IMR-90 (cell line): ENCODE measurements around the gene NT5DC1. TPM values are rescaled to one million over a fixed set of nuclear protein-coding genes. Genes with fewer than 3 reads are reported as not detected.
A peak's percentile ranks its signal among the peaks of the same experiment; 100 is the strongest.

Source experiments
- ATAC-seq: fragments of 200-7000 bp; cut with Tn5 transposase; 2 replicates; pipeline ENCODE4 v1.9.1; 2020; ENCODE audit warnings: low read depth, mild to moderate bottlenecking, moderate library complexity
- BruUV-seq: library from RNA; stranded (reverse); fragments of 400-500 nt; replicated peaks from 2 replicates; lab custom pipeline; 2021; lab: Mats Ljungman, UMichigan
- CTCF ChIA-PET: fragments of 300-600 bp; formaldehyde crosslinking; extraction: SDS; loops from one replicate; lab custom pipeline; 2021; ENCODE audit warnings: antibody characterized with exemption; lab: Yijun Ruan, JAX
- POLR2A ChIA-PET: fragments of 300-600 bp; sonication (Branson Sonifier 250); formaldehyde crosslinking; loops from one replicate; lab custom pipeline; 2022; ENCODE audit warnings: antibody characterized with exemption; ENCODE audit not compliant: unreplicated experiment; lab: Charles Lee
- DNase-seq: peaks from one replicate; pipeline ENCODE4 v3.0.0; 2013
- H2AFZ ChIP-seq: replicated peaks from 2 replicates; pipeline ENCODE3; 2013; ENCODE audit warnings: low read length, mild to moderate bottlenecking; ENCODE audit not compliant: poor library complexity
- H2AK5ac ChIP-seq: 2 replicates; pipeline ENCODE4 v1.6.1; 2013; ENCODE audit warnings: low read depth, low read length, inconsistent platforms
- H2AK9ac ChIP-seq: replicated peaks from 2 replicates; pipeline ENCODE3; 2013; ENCODE audit warnings: mild to moderate bottlenecking, low read depth, low read length, moderate library complexity; ENCODE audit not compliant: poor library complexity
- H2BK120ac ChIP-seq: 2 replicates; pipeline ENCODE4 v1.6.1; 2013; ENCODE audit warnings: low read depth, low read length, inconsistent platforms
- H2BK15ac ChIP-seq: 3 replicates; pipeline ENCODE4 v1.6.1; 2013; ENCODE audit warnings: low read depth, low read length, inconsistent platforms
- H2BK20ac ChIP-seq: 2 replicates; pipeline ENCODE4 v1.6.1; 2013; ENCODE audit warnings: low read depth, mild to moderate bottlenecking, inconsistent platforms, low read length, moderate library complexity
- H2BK5ac ChIP-seq: 2 replicates; pipeline ENCODE4 v1.6.1; 2013; ENCODE audit warnings: mild to moderate bottlenecking, low read depth, low read length, inconsistent platforms; ENCODE audit not compliant: poor library complexity, severe bottlenecking
- H3K14ac ChIP-seq: replicated peaks from 2 replicates; pipeline ENCODE4 v1.6.1; 2013; ENCODE audit warnings: low read depth, low read length, inconsistent platforms
- H3K18ac ChIP-seq: 2 replicates; pipeline ENCODE4 v1.6.1; 2013; ENCODE audit warnings: low read depth, low read length, control low read depth
- H3K23ac ChIP-seq: 2 replicates; pipeline ENCODE4 v1.6.1; 2013; ENCODE audit warnings: low read depth, low read length, inconsistent platforms
- H3K27ac ChIP-seq: 2 replicates; pipeline ENCODE4 v1.5.1; 2013; ENCODE audit warnings: mild to moderate bottlenecking, control low read depth, low read length; ENCODE audit not compliant: insufficient read depth
- H3K27me3 ChIP-seq: 2 replicates; pipeline ENCODE4 v1.6.1; 2013; ENCODE audit warnings: low read length; ENCODE audit not compliant: control insufficient read depth, insufficient read depth
- H3K36me3 ChIP-seq: 2 replicates; pipeline ENCODE4 v1.6.1; 2013; ENCODE audit warnings: low read length, mixed read lengths; ENCODE audit not compliant: control insufficient read depth, insufficient read depth
- H3K4ac ChIP-seq: 2 replicates; pipeline ENCODE4 v1.6.1; 2013; ENCODE audit warnings: low read depth, low read length, inconsistent platforms
- H3K4me1 ChIP-seq: 2 replicates; pipeline ENCODE4 v1.6.1; 2013; ENCODE audit warnings: low read length, mixed read lengths; ENCODE audit not compliant: control insufficient read depth, insufficient read depth
- H3K4me2 ChIP-seq: 2 replicates; pipeline ENCODE4 v1.6.1; 2013; ENCODE audit warnings: low read depth, mild to moderate bottlenecking, control low read depth, low read length, moderate library complexity
- H3K4me3 ChIP-seq: 2 replicates; pipeline ENCODE4 v1.5.1; 2013; ENCODE audit warnings: low read depth, mild to moderate bottlenecking, control low read depth, low read length, moderate library complexity; ENCODE audit not compliant: insufficient read depth
- H3K56ac ChIP-seq: 2 replicates; pipeline ENCODE4 v1.6.1; 2013; ENCODE audit warnings: low read length, inconsistent platforms; ENCODE audit not compliant: insufficient read depth; ENCODE audit errors: extremely low read depth
- H3K79me1 ChIP-seq, 2 experiments: 2 replicates each; pipeline ENCODE4 v1.6.1; 2013; ENCODE audit warnings: low read length in 2 of 2, inconsistent platforms in 1 of 2, low read depth in 1 of 2
- H3K9ac ChIP-seq: 2 replicates; pipeline ENCODE4 v1.6.1; 2013; ENCODE audit warnings: low read depth, low read length, control low read depth
- H3K9me1 ChIP-seq: 2 replicates; pipeline ENCODE4 v1.6.1; 2013; ENCODE audit warnings: low read length, inconsistent platforms; ENCODE audit not compliant: insufficient read depth
- H3K9me3 ChIP-seq: 2 replicates; pipeline ENCODE4 v1.6.1; 2013; ENCODE audit warnings: low read length; ENCODE audit not compliant: control insufficient read depth, insufficient read depth
- H4K20me1 ChIP-seq: 2 replicates; pipeline ENCODE4 v1.6.1; 2013; ENCODE audit warnings: low read length, inconsistent platforms; ENCODE audit not compliant: insufficient read depth
- H4K5ac ChIP-seq: 2 replicates; pipeline ENCODE4 v1.6.1; 2013; ENCODE audit warnings: mild to moderate bottlenecking, low read depth, low read length, control low read depth
- H4K8ac ChIP-seq, 2 experiments: 2 replicates each; pipeline ENCODE4 v1.6.1; 2013; ENCODE audit warnings: low read depth in 2 of 2, low read length in 2 of 2, control low read depth in 1 of 2, inconsistent platforms in 1 of 2
- H4K91ac ChIP-seq: 2 replicates; pipeline ENCODE4 v1.6.1; 2013; ENCODE audit warnings: low read depth, low read length, inconsistent platforms; ENCODE audit not compliant: insufficient read depth
- BHLHE40 ChIP-seq: fragments of 150-350 bp; IDR thresholded peaks from 2 replicates; pipeline ENCODE4 v1.6.1; 2016; ENCODE audit warnings: mild to moderate bottlenecking, low read depth, low read length
- CEBPB ChIP-seq: IDR thresholded peaks from 2 replicates; pipeline ENCODE4 v1.6.1; 2012; ENCODE audit warnings: low read depth, low read length, improper control_type of control experiment
- CHD1 ChIP-seq: IDR thresholded peaks from 2 replicates; pipeline ENCODE4 v1.6.1; 2012; ENCODE audit warnings: low read depth, low read length, improper control_type of control experiment
- ELK1 ChIP-seq: fragments of 150-350 bp; IDR thresholded peaks from 2 replicates; pipeline ENCODE4 v1.6.1; 2016; ENCODE audit warnings: low read depth, mild to moderate bottlenecking, low read length, moderate library complexity, borderline replicate concordance
- FOS ChIP-seq: fragments of 150-350 bp; IDR thresholded peaks from 2 replicates; pipeline ENCODE4 v1.6.1; 2016; ENCODE audit warnings: low read depth, low read length
- MAFK ChIP-seq: IDR thresholded peaks from 2 replicates; pipeline ENCODE4 v1.6.1; 2012; ENCODE audit warnings: low read depth, low read length, improper control_type of control experiment
- MAZ ChIP-seq: IDR thresholded peaks from 2 replicates; pipeline ENCODE4 v1.6.1; 2012; ENCODE audit warnings: low read depth, mild to moderate bottlenecking, low read length, improper control_type of control experiment, moderate library complexity, borderline replicate concordance
- MXI1 ChIP-seq: IDR thresholded peaks from 2 replicates; pipeline ENCODE4 v1.6.1; 2012; ENCODE audit warnings: low read depth, mild to moderate bottlenecking, low read length, moderate library complexity, borderline replicate concordance
- NFE2L2 ChIP-seq: fragments of 150-350 bp; IDR thresholded peaks from 2 replicates; pipeline ENCODE4 v1.6.1; 2016; ENCODE audit warnings: low read depth, mild to moderate bottlenecking, low read length
- POLR2A ChIP-seq: IDR thresholded peaks from 2 replicates; pipeline ENCODE4 v1.6.1; 2012; ENCODE audit warnings: mild to moderate bottlenecking, low read depth, low read length
- RAD21 ChIP-seq: IDR thresholded peaks from 2 replicates; pipeline ENCODE4 v1.6.1; 2012; ENCODE audit warnings: low read length, improper control_type of control experiment
- RCOR1 ChIP-seq: IDR thresholded peaks from 2 replicates; pipeline ENCODE4 v1.6.1; 2012; ENCODE audit warnings: mild to moderate bottlenecking, low read length, improper control_type of control experiment; ENCODE audit not compliant: insufficient replicate concordance
- RFX5 ChIP-seq: IDR thresholded peaks from 2 replicates; pipeline ENCODE4 v1.8.0; 2012; ENCODE audit warnings: low read depth, mild to moderate bottlenecking, low read length, moderate library complexity
- SMC3 ChIP-seq: fragments of 150-350 bp; IDR thresholded peaks from 2 replicates; pipeline ENCODE4 v1.6.1; 2016; ENCODE audit warnings: low read depth, mild to moderate bottlenecking, antibody characterized with exemption, low read length, moderate library complexity
- USF2 ChIP-seq: fragments of 150-350 bp; IDR thresholded peaks from 2 replicates; pipeline ENCODE4 v1.6.1; 2017; ENCODE audit warnings: mild to moderate bottlenecking, antibody characterized with exemption, low read length, low read depth
- WGBS, 2 experiments: methylation state at CpG; one replicate each; pipeline versions ENCODE4 v1.1.5 to v1.1.7; 2013; ENCODE audit warnings: missing lambda C conversion rate in 2 of 2; ENCODE audit not compliant: insufficient read length in 1 of 2; ENCODE audit errors: extremely low coverage in 2 of 2; 5-methylcytosine and 5-hydroxymethylcytosine counted together
- dilution Hi-C: fragments of 300-500 bp; cut with HindIII; formaldehyde crosslinking; loops from one replicate; pipeline ENCODE4 v1.14.3; 2018; ENCODE audit warnings: low sequenced_read_pairs; ENCODE audit not compliant: unreplicated experiment
- in situ Hi-C: fragments of 300-500 bp; cut with MboI; formaldehyde crosslinking; loops from 3 replicates; pipeline ENCODE4 v1.14.3; 2019; ENCODE audit warnings: low sequenced_read_pairs, inconsistent platforms, mixed read lengths
- intact Hi-C: fragments of 100-400 bp; cut with micrococcal nuclease; formaldehyde crosslinking; loops from 2 replicates; pipeline ENCODE4 v1.10.0; 2022
- polyA plus RNA-seq, 3 experiments: library from polyadenylated mRNA; depleted of rRNA; stranded (reverse); fragments of >200 nt; gene quantifications; 2 replicates each; pipeline ENCODE4 v1.2.3, GENCODE V29; 2012; ENCODE audit warnings: low replicate concordance in 1 of 3
- total RNA-seq: library from RNA; depleted of rRNA; stranded (reverse); fragments of >200 nt; gene quantifications from 2 replicates; pipeline ENCODE4 v1.2.3, GENCODE V29; 2012

NT5DC1 gene
- total and polyA plus RNA-seq, 2 of the 4 experiments (the other 2 are of a cell fraction) = 11.7 to 16.8 TPM

GRCh38 chr6:116280161-116280932, 179.7 kb downstream of the NT5DC1 start:
- dilution Hi-C loops (no loop called here), in situ Hi-C loops (loop anchor here (25.0 kb wide), 1 partner anchor 157 kb away; no protein-coding TSS in a partner anchor), intact Hi-C loops (loop anchor here (2.0 kb wide), 1 partner anchor 290 kb away; the partner anchor contains the start of gene RWDD1)
- TSS peak; percentile 11 for BruUV-seq
- peak overlapping the region; percentile 88 for H2BK5ac ChIP-seq
- H3K36me3 ChIP-seq = 0 out of 2 replicates have a peak, but pooled peaks cover 6% of the 10 kb centered on the region
- H3K79me1 ChIP-seq = peaks cover 0 to 32% of the 10 kb centered on the region in 2 experiments; a peak in 3 of 4 replicates
- DNase-seq = peak; percentile 16
- peak overlapping the region; percentile 85 for H3K9ac ChIP-seq
- H4K91ac ChIP-seq = peak overlapping the region; percentile 62; the same call in 1 of the 2 replicates
- H2BK120ac ChIP-seq = peak overlapping the region; percentile 71; the same call in 1 of the 2 replicates
- H3K27me3 ChIP-seq = no peaks in the 10 kb centered on the region
- no peak overlapping the region; the same call in 2 of the 3 replicates for H2BK15ac ChIP-seq
- H3K4me1 ChIP-seq = peaks cover 6% of the 10 kb centered on the region
- CTCF ChIA-PET = interaction anchor here (0.7 to 3.5 kb wide), 5 partner anchors 8 to 280 kb away, joined by 3 to 20 read pairs (median 6); no protein-coding TSS in a partner anchor
- no peak for ATAC-seq
- peak overlapping the region; percentile 77 for H3K4ac ChIP-seq
- peak overlapping the region; percentile 94 for H2AFZ ChIP-seq
- H3K56ac ChIP-seq = peak overlapping the region; percentile 84
- peak overlapping the region; percentile 87 for H3K4me3 ChIP-seq
- no peak overlapping the region for H2AK5ac ChIP-seq
- no peak overlapping the region; the same call in 1 of the 2 replicates for H2BK20ac ChIP-seq
- peaks cover 5% of the 10 kb centered on the region for H3K9me1 ChIP-seq
- H3K4me2 ChIP-seq = peak overlapping the region; percentile 93
- WGBS, 2 experiments = 25% methylated on average over 2 of the region's 8 CpGs; no CpG with 5 or more reads in 1 of the 2 experiments
- H3K9me3 ChIP-seq = no peaks in the 10 kb centered on the region
- H2AK9ac ChIP-seq = no peak overlapping the region
- POLR2A ChIA-PET = interaction anchor here (1.5 kb wide), 1 partner anchor 12 kb away, joined by 5 read pairs; no protein-coding TSS in a partner anchor
- peaks cover 27% of the 10 kb centered on the region for H4K20me1 ChIP-seq
- H3K18ac ChIP-seq = peak overlapping the region; percentile 89
- H4K5ac ChIP-seq = peak overlapping the region; percentile 95
- H3K27ac ChIP-seq = peak overlapping the region; percentile 86
- peak overlapping the region; percentile 73 to 98 for H4K8ac ChIP-seq
- peak overlapping the region; percentile 46; the same call in 1 of the 2 replicates for H3K23ac ChIP-seq
- peak overlapping the region; percentile 91 for H3K14ac ChIP-seq
- TF ChIP-seq CHD1 (no peak), MAZ (no peak), CEBPB (no peak), MXI1 (no peak), RFX5 (no peak), SMC3 (no peak), BHLHE40 (no peak), RAD21 (no peak), NFE2L2 (no peak), ELK1 (no peak), FOS (no peak), MAFK (no peak), POLR2A (no peak), RCOR1 (no peak), USF2 (no peak)
